ENCODE data around the gene HK3.

HK3 gene

GRCh38 chr5:176861276-176861675, 37.9 kb downstream of the HK3 start:
- DNase-seq (ENCODE audit: extremely low spot score), result no peak
- CTCF ChIA-PET, result interaction anchor here (1.0 kb wide), 1 partner anchor 9 kb away, joined by 3 read pairs; no protein-coding TSS in a partner anchor
- TF ChIP-seq CTBP1 (IDR thresholded peaks at IDR 0.05; ENCODE audit: borderline replicate concordance), result no peak
- no peak for TF ChIP-seq ELF4 (IDR thresholded peaks at IDR 0.05)
- TF ChIP-seq FOXK2 (IDR thresholded peaks at IDR 0.05), result no peak
- no peak for TF ChIP-seq SUZ12 (IDR thresholded peaks at IDR 0.05)
- no peak for TF ChIP-seq L3MBTL2 (conservative IDR thresholded peaks at IDR 0.05)
- TF ChIP-seq SP1 (IDR thresholded peaks at IDR 0.05), result no peak
- no peak for TF ChIP-seq ARNT (IDR thresholded peaks at IDR 0.05)
- no peak for TF ChIP-seq BHLHE40 (IDR thresholded peaks at IDR 0.05; ENCODE audit: borderline replicate concordance)
- no peak for TF ChIP-seq NFRKB (IDR thresholded peaks at IDR 0.05)
- TF ChIP-seq HDGF (IDR thresholded peaks at IDR 0.05; ENCODE audit: borderline replicate concordance), result no peak
- TF ChIP-seq ZNF384 (IDR thresholded peaks at IDR 0.05), result no peak
- TF ChIP-seq TARDBP (IDR thresholded peaks at IDR 0.05), result no peak
- no peak for TF ChIP-seq FOXM1 (IDR thresholded peaks at IDR 0.05; ENCODE audit: borderline replicate concordance)
- no peak for TF ChIP-seq FOXA1 (IDR thresholded peaks at IDR 0.05)
- no peak for TF ChIP-seq LEF1 (IDR thresholded peaks at IDR 0.05; ENCODE audit: borderline replicate concordance)
- TF ChIP-seq PKNOX1 (IDR thresholded peaks at IDR 0.05), result no peak
- POLR2A ChIA-PET, result no interaction called here

DNA sequence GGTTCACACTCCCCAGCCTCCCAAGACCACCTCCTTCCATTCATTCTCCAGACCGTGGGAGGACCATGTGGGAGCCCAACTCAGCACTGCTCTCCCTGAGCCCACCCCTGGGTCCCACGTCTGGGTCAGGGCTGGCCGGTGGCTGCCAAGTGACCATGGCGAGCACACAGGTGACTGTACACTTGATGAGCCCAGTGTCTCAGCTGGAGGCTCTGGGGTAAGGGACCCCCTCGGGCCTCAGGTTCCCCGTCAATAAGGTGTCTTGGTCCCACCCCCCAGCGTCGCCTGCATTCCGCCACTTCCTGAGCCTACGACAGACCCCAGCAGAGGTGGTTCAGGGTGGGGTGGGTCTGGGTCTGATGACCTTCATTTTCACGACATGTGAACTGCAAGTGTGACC, 38.8 kb downstream of the HK3 start:
- POLR2A ChIA-PET, result no interaction called here
- CTCF ChIA-PET, result interaction anchor here (1.0 kb wide), 1 partner anchor 10 kb away, joined by 3 read pairs; no protein-coding TSS in a partner anchor
- TF ChIP-seq HDGF (IDR thresholded peaks at IDR 0.05; ENCODE audit: borderline replicate concordance) (no peak), TARDBP (IDR thresholded peaks at IDR 0.05) (no peak), ELF4 (IDR thresholded peaks at IDR 0.05) (no peak), LEF1 (IDR thresholded peaks at IDR 0.05; ENCODE audit: borderline replicate concordance) (no peak), SP1 (IDR thresholded peaks at IDR 0.05) (no peak), NFRKB (IDR thresholded peaks at IDR 0.05) (no peak), SUZ12 (IDR thresholded peaks at IDR 0.05) (no peak), L3MBTL2 (conservative IDR thresholded peaks at IDR 0.05) (no peak)
- DNase-seq (ENCODE audit: extremely low spot score), result no peak

DNA sequence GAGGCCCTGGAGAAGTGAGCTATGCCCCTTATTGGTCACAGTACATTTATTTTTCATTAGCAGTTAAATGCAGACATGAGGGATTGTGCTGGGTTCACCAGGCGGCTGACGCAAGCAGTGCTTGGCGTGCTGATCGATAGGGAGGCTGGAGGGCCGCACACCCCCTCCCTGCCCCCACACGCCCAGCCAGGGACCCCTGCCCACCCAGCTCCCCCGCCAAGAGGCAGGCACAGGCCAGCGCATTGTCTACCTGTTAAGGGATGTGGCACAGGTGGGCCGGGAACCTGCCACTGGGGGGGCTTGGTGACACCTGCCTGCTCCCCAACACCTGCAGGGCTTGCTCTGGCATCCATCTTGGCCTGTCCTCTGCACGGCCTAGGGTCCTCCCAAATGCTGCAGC, 39.2 kb downstream of the HK3 start:
- POLR2A ChIA-PET, result no interaction called here
- no peak for DNase-seq (ENCODE audit: extremely low spot score)
- no peak for TF ChIP-seq ELF4 (IDR thresholded peaks at IDR 0.05)
- TF ChIP-seq LEF1 (IDR thresholded peaks at IDR 0.05; ENCODE audit: borderline replicate concordance), result no peak
- TF ChIP-seq L3MBTL2 (conservative IDR thresholded peaks at IDR 0.05), result no peak
- TF ChIP-seq FOXK2 (IDR thresholded peaks at IDR 0.05), result no peak
- TF ChIP-seq SP1 (IDR thresholded peaks at IDR 0.05), result no peak
- no peak for TF ChIP-seq TARDBP (IDR thresholded peaks at IDR 0.05)
- TF ChIP-seq ZNF384 (IDR thresholded peaks at IDR 0.05), result no peak
- no peak for TF ChIP-seq SUZ12 (IDR thresholded peaks at IDR 0.05)
- TF ChIP-seq FOXM1 (IDR thresholded peaks at IDR 0.05; ENCODE audit: borderline replicate concordance), result no peak
- TF ChIP-seq ARNT (IDR thresholded peaks at IDR 0.05), result no peak
- TF ChIP-seq PKNOX1 (IDR thresholded peaks at IDR 0.05), result no peak
- no peak for TF ChIP-seq BHLHE40 (IDR thresholded peaks at IDR 0.05; ENCODE audit: borderline replicate concordance)
- TF ChIP-seq HDGF (IDR thresholded peaks at IDR 0.05; ENCODE audit: borderline replicate concordance), result no peak
- no peak for TF ChIP-seq CTBP1 (IDR thresholded peaks at IDR 0.05; ENCODE audit: borderline replicate concordance)
- TF ChIP-seq NFRKB (IDR thresholded peaks at IDR 0.05), result no peak
- no peak for TF ChIP-seq FOXA1 (IDR thresholded peaks at IDR 0.05)
- CTCF ChIA-PET, result no interaction called here

DNA sequence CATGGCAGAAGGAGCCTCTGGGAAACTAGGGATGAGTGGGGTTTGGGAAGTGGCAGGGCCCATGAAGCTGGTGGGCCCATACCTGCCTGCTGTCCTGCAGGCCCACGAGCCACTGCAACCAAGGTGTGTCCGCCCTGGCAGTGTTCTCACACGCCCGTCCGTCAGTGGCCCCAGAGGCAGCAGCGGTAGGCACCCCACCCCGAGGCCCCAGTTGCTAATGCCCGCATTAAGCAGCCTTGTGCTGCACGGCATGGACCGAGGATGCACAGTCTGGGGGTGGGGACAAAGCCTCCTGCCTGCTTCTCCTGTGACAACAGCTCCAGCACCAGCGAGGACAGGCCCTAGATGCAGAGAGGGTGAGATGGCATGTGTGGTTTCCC, 41.3 kb downstream of the HK3 start:
- POLR2A ChIA-PET, result no interaction called here
- CTCF ChIA-PET, result no interaction called here
- TF ChIP-seq CTBP1 (IDR thresholded peaks at IDR 0.05; ENCODE audit: borderline replicate concordance), result no peak
- no peak for TF ChIP-seq L3MBTL2 (conservative IDR thresholded peaks at IDR 0.05)
- TF ChIP-seq NFRKB (IDR thresholded peaks at IDR 0.05), result no peak
- no peak for TF ChIP-seq SUZ12 (IDR thresholded peaks at IDR 0.05)
- no peak for TF ChIP-seq SP1 (IDR thresholded peaks at IDR 0.05)
- TF ChIP-seq HDGF (IDR thresholded peaks at IDR 0.05; ENCODE audit: borderline replicate concordance), result no peak
- no peak for TF ChIP-seq FOXA1 (IDR thresholded peaks at IDR 0.05)
- TF ChIP-seq BHLHE40 (IDR thresholded peaks at IDR 0.05; ENCODE audit: borderline replicate concordance), result no peak
- TF ChIP-seq FOXM1 (IDR thresholded peaks at IDR 0.05; ENCODE audit: borderline replicate concordance), result no peak
- TF ChIP-seq TARDBP (IDR thresholded peaks at IDR 0.05), result no peak
- TF ChIP-seq ZNF384 (IDR thresholded peaks at IDR 0.05), result no peak
- TF ChIP-seq ELF4 (IDR thresholded peaks at IDR 0.05), result no peak
- TF ChIP-seq ARNT (IDR thresholded peaks at IDR 0.05), result no peak
- TF ChIP-seq FOXK2 (IDR thresholded peaks at IDR 0.05), result no peak
- no peak for TF ChIP-seq PKNOX1 (IDR thresholded peaks at IDR 0.05)
- no peak for TF ChIP-seq LEF1 (IDR thresholded peaks at IDR 0.05; ENCODE audit: borderline replicate concordance)
- no peak for DNase-seq (ENCODE audit: extremely low spot score)

DNA sequence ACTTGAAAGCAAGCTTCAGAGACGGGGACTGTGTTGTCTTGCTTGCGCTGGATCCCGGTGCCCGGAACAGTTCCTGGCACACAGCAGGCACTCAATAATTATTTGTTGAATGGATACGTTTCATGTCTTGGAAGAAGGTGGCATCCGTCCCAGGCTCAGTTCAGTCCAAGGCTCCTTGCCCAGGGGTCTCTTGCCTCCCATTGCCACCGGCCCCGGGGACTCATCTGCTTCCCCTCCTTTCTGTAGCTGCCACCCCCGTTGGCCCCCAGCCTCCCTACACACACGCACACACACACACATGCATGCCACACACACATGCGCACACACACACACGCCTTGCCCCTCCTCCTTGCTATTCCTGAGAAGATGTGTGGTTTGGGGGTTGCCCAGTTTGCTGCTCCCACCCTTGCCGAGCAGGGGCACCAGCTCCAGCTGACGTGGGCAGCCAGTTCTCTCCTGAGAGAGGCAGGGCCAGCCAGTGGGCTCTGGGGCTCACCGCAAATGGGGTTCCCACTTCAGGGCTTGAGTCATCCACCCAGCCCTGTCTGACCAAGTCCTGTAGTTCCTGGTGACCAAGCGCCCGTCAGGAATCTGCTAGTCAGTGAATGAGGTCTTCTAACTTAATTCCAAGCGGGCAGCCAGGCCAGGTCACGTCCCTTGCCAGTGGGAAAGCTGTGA, 41.8 kb downstream of the HK3 start:
- TF ChIP-seq CTBP1 (IDR thresholded peaks at IDR 0.05; ENCODE audit: borderline replicate concordance), result no peak
- no peak for TF ChIP-seq SUZ12 (IDR thresholded peaks at IDR 0.05)
- TF ChIP-seq TARDBP (IDR thresholded peaks at IDR 0.05), result no peak
- TF ChIP-seq HDGF (IDR thresholded peaks at IDR 0.05; ENCODE audit: borderline replicate concordance), result no peak
- TF ChIP-seq BHLHE40 (IDR thresholded peaks at IDR 0.05; ENCODE audit: borderline replicate concordance), result no peak
- no peak for TF ChIP-seq FOXK2 (IDR thresholded peaks at IDR 0.05)
- no peak for TF ChIP-seq FOXA1 (IDR thresholded peaks at IDR 0.05)
- TF ChIP-seq NFRKB (IDR thresholded peaks at IDR 0.05), result no peak
- no peak for TF ChIP-seq ZNF384 (IDR thresholded peaks at IDR 0.05)
- no peak for TF ChIP-seq LEF1 (IDR thresholded peaks at IDR 0.05; ENCODE audit: borderline replicate concordance)
- TF ChIP-seq PKNOX1 (IDR thresholded peaks at IDR 0.05), result no peak
- TF ChIP-seq FOXM1 (IDR thresholded peaks at IDR 0.05; ENCODE audit: borderline replicate concordance), result no peak
- no peak for TF ChIP-seq ARNT (IDR thresholded peaks at IDR 0.05)
- no peak for TF ChIP-seq ELF4 (IDR thresholded peaks at IDR 0.05)
- TF ChIP-seq L3MBTL2 (conservative IDR thresholded peaks at IDR 0.05), result no peak
- CTCF ChIA-PET, result no interaction called here
- DNase-seq (ENCODE audit: extremely low spot score), result no peak
- POLR2A ChIA-PET, result no interaction called here

Data from HEK293T (cell line).